MM.1S (cell line): ENCODE measurements around the gene DYRK3.

Experiments
- EZH2 ChIP-seq: fragments of 300-600 bp; sonication (generic); optimal IDR thresholded peaks from 2 replicates; pipeline ENCODE3; 2017; ENCODE audit warnings: low read depth, mild to moderate bottlenecking, antibody characterized with exemption, low read length, mixed read lengths
- EZH2phosphoT487 ChIP-seq: fragments of 300-600 bp; sonication (generic); IDR thresholded peaks from 2 replicates; pipeline ENCODE4 v1.6.1; 2018; ENCODE audit warnings: antibody characterized with exemption, low read length
- TF ChIP-seq, protein P1 (sequence below): fragments of 300-600 bp; sonication (generic); IDR thresholded peaks from 2 replicates; pipeline ENCODE4 v1.5.1; 2016; ENCODE audit warnings: antibody characterized with exemption, low read length, mixed read lengths

DNA sequence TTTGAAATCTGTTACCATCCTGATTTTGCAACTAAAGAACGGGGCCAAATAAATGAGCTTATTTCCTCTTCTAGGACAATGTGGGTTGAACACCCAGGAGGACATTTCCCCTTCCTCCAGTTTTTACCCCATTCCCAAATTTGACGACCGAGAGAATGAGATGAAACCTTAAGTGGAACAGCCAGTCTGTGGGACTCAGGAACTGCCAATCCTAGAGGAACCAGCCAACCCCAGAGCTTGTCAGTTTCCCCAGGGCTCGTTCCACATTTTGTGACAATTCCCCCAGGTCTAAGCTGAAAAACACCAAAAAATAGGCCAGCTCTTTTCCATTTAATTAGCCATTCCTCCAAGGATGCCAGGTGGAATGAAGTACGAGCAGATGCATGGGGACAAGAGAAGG, 28.0 kb downstream of the DYRK3 start:
- no peak for TF ChIP-seq EZH2phosphoT487
- TF ChIP-seq, protein P1, sequence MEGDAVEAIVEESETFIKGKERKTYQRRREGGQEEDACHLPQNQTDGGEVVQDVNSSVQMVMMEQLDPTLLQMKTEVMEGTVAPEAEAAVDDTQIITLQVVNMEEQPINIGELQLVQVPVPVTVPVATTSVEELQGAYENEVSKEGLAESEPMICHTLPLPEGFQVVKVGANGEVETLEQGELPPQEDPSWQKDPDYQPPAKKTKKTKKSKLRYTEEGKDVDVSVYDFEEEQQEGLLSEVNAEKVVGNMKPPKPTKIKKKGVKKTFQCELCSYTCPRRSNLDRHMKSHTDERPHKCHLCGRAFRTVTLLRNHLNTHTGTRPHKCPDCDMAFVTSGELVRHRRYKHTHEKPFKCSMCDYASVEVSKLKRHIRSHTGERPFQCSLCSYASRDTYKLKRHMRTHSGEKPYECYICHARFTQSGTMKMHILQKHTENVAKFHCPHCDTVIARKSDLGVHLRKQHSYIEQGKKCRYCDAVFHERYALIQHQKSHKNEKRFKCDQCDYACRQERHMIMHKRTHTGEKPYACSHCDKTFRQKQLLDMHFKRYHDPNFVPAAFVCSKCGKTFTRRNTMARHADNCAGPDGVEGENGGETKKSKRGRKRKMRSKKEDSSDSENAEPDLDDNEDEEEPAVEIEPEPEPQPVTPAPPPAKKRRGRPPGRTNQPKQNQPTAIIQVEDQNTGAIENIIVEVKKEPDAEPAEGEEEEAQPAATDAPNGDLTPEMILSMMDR, result no peak
- no peak for TF ChIP-seq EZH2
